ENCODE results near the gene KDM8. TPM values are rescaled to one million over a fixed set of nuclear protein-coding genes. Genes with fewer than 3 reads are reported as not detected.
"Not testable (repeated sequence)": the region's sequence is repeated elsewhere in the genome, so short reads cannot be mapped to it uniquely, and the experiment has no call there.

KDM8 gene
- total and polyA plus RNA-seq, 9 of the 15 experiments (the other 6 are each of a cell fraction or from before 2014, with no cell fraction given), result 0.61 to 9.1 (median 5.4) TPM

DNA sequence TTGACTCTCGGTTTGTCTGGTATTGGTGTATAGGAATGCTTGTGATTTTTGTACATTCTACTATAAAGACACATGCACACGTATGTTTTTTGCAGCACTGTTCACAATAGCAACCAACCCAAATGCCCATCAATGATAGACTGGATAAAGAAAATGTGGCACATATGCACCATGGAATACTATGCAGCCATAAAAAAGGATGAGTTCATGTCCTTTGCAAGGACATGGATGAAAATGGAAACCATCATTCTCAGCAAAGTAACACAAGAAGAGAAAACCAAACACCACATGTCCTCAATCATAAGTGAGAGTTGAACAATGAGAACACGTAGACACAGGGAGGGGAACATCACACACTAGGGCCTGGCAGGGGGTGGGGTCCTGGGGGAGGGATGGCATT is 2.4 kb upstream of the KDM8 start:
- ATAC-seq; CTCF ChIA-PET (ENCODE audit: low intra/inter-chr PET ratio); H2AFZ ChIP-seq (ENCODE audit: low read depth, low read length); in situ Hi-C loops (cut with MboI); POLR2A ChIA-PET; H3K9me1 ChIP-seq (ENCODE audit: control insufficient read depth, insufficient read depth, low read length); BruUV-seq (replicated peaks); H3K27ac ChIP-seq (ENCODE audit: extremely low read depth, low read depth, low read length); H3K4me2 ChIP-seq (ENCODE audit: insufficient read depth, low read length); H3K9me3 ChIP-seq (replicated peaks; ENCODE audit: control insufficient read depth, insufficient read depth, low read depth, low read length); H3K36me3 ChIP-seq (ENCODE audit: control insufficient read depth, insufficient read depth, low read length); DNase-seq (ENCODE audit: extremely low read depth in 1 of 4, low spot score in 3 of 4); H4K20me1 ChIP-seq (replicated peaks; ENCODE audit: control insufficient read depth, insufficient read depth, low read length); H3K4me3 ChIP-seq; FAIRE-seq; H3K27me3 ChIP-seq (ENCODE audit: control insufficient read depth in 2 of 2, insufficient read depth in 2 of 2, low read length in 2 of 2); H3K9ac ChIP-seq (ENCODE audit: insufficient read depth in 1 of 2, low read depth in 2 of 2, low read length in 2 of 2); intact Hi-C loops (cut with micrococcal nuclease): not testable (repeated sequence)
- Histone ChIP-seq H3K4me1 (replicated peaks in 1 of 2; ENCODE audit: control insufficient read depth in 2 of 2, insufficient read depth in 2 of 2, low read length in 2 of 2) (peaks cover 16 to 34% of the 10 kb centered on the region in 2 experiments), H3K79me2 (ENCODE audit: control insufficient read depth, insufficient read depth, low read length) (peaks cover 20% of the 10 kb centered on the region)
- TF ChIP-seq ZNF146 (CRISPR knock-in tag; IDR thresholded peaks at IDR 0.05; ENCODE audit: unreplicated experiment) (peak; percentile 90), BCOR (IDR thresholded peaks at IDR 0.05) (peak; percentile 60), RBM25 (IDR thresholded peaks at IDR 0.05; ENCODE audit: low read depth, low read length, severe bottlenecking) (peak; percentile 39)
- 75% methylated on average over 3 of the region's 3 CpGs for WGBS (ENCODE audit: insufficient coverage, low coverage, missing lambda C conversion rate)

DNA sequence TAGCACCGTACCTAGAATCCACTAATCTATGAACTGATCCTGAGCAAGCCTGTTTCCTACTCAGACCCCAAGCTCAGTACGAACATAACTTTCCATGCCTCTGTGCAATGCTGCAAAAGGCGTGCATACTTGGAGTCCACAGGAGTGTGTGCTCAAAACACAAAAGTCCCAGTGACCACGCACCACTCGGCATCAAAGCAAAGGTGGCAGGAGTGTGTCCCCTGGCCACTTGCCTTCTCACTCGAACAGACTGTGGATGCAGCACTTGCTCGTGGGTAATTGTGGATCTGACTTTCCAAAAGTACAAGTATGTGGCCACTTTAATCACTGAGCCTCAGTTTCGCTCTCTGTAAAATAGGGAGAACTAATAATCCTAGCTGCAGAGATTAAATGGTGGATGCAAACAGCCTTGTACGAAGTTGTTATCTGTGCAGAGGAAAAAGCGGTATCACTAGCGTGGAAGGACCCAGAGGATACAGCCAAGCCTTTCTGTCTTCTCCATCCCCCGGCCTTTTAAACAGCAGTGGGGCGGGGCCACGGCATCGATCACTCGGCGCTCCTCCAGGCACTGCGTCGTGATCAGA is 311 bp upstream of the KDM8 start:
- H4K20me1 ChIP-seq (replicated peaks; ENCODE audit: control insufficient read depth, insufficient read depth, low read length), result no peaks in the 10 kb centered on the region
- H3K9me3 ChIP-seq (replicated peaks; ENCODE audit: control insufficient read depth, insufficient read depth, low read depth, low read length), result no peaks in the 10 kb centered on the region
- peak overlapping the region; percentile 100 for H2AFZ ChIP-seq (ENCODE audit: low read depth, low read length)
- H3K79me2 ChIP-seq (ENCODE audit: control insufficient read depth, insufficient read depth, low read length), result peaks cover 22% of the 10 kb centered on the region
- peaks cover 4% of the 10 kb centered on the region; the same call in 1 of the 3 replicates for H3K36me3 ChIP-seq (ENCODE audit: control insufficient read depth, insufficient read depth, low read length)
- DNase-seq (ENCODE audit: extremely low read depth in 1 of 4, low spot score in 3 of 4), result peak; percentile 82 to 94 (median 84)
- ChIA-PET POLR2A (interaction anchor here (0.6 to 1.8 kb wide), 11 partner anchors 9 to 1351 kb away, joined by 3 to 5 read pairs (median 3); no protein-coding TSS in a partner anchor), CTCF (ENCODE audit: low intra/inter-chr PET ratio) (no interaction called here)
- H3K27me3 ChIP-seq (ENCODE audit: control insufficient read depth in 2 of 2, insufficient read depth in 2 of 2, low read length in 2 of 2), result no peaks in the 10 kb centered on the region
- WGBS (ENCODE audit: insufficient coverage, low coverage, missing lambda C conversion rate), result 19% methylated on average over 19 of the region's 19 CpGs
- peak overlapping the region; percentile 96 to 98 for H3K9ac ChIP-seq (ENCODE audit: insufficient read depth in 1 of 2, low read depth in 2 of 2, low read length in 2 of 2)
- in situ Hi-C loops (cut with MboI), result no loop called here
- no peaks in the 10 kb centered on the region for H3K9me1 ChIP-seq (ENCODE audit: control insufficient read depth, insufficient read depth, low read length)
- ATAC-seq, result peak; percentile 80
- H3K4me1 ChIP-seq (replicated peaks in 1 of 2; ENCODE audit: control insufficient read depth in 2 of 2, insufficient read depth in 2 of 2, low read length in 2 of 2), result peaks cover 10 to 28% of the 10 kb centered on the region in 2 experiments
- intact Hi-C loops (cut with micrococcal nuclease), result no loop called here
- peak overlapping the region; percentile 55 for H3K4me3 ChIP-seq
- FAIRE-seq, result no peak
- H3K27ac ChIP-seq (ENCODE audit: extremely low read depth, low read depth, low read length), result peak overlapping the region; percentile 98
- BruUV-seq (replicated peaks), result TSS peak; percentile 93
- H3K4me2 ChIP-seq (ENCODE audit: insufficient read depth, low read length), result peak overlapping the region; percentile 97
- peak; percentile 2; the same call in 1 of the 2 replicates for TF ChIP-seq OTX1 (CRISPR knock-in tag; IDR thresholded peaks at IDR 0.05)
- peak; percentile 74; the same call in 1 of the 2 replicates for TF ChIP-seq TOE1 (IDR thresholded peaks at IDR 0.05; ENCODE audit: borderline replicate concordance)
- no peak for TF ChIP-seq TOE1 (CRISPR knock-in tag; IDR thresholded peaks at IDR 0.05; ENCODE audit: borderline replicate concordance, low read depth)
- TF ChIP-seq, protein P1, sequence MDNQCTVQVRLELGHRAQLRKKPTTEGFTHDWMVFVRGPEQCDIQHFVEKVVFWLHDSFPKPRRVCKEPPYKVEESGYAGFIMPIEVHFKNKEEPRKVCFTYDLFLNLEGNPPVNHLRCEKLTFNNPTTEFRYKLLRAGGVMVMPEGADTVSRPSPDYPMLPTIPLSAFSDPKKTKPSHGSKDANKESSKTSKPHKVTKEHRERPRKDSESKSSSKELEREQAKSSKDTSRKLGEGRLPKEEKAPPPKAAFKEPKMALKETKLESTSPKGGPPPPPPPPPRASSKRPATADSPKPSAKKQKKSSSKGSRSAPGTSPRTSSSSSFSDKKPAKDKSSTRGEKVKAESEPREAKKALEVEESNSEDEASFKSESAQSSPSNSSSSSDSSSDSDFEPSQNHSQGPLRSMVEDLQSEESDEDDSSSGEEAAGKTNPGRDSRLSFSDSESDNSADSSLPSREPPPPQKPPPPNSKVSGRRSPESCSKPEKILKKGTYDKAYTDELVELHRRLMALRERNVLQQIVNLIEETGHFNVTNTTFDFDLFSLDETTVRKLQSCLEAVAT (IDR thresholded peaks at IDR 0.05), result peak in 1 of 2 experiments; percentile 100; a peak in 2 of 4 replicates
- TF ChIP-seq RCOR1 (IDR thresholded peaks at IDR 0.05; ENCODE audit: borderline replicate concordance in 1 of 2, low read depth in 2 of 2, low read length in 2 of 2), result peak in 1 of 2 experiments; percentile 71; a peak in 2 of 4 replicates
- no peak for TF ChIP-seq ZNF224 (CRISPR knock-in tag; IDR thresholded peaks at IDR 0.05)
- 0 out of 2 replicates have a peak, but pooled peaks have one; percentile 52 for TF ChIP-seq BHLHE40 (IDR thresholded peaks at IDR 0.05; ENCODE audit: low read length)

All from K562 (cell line).